Panc1 (cell line): ENCODE data around the gene MTPN. TPM values are rescaled to one million over a fixed set of nuclear protein-coding genes. Genes with fewer than 3 reads are reported as not detected.

Experiments
- ATAC-seq: fragments of 200-7000 bp; cut with Tn5 transposase; 2 replicates; pipeline ENCODE4 v1.9.1; 2020; ENCODE audit warnings: mild to moderate bottlenecking, moderate library complexity
- BruUV-seq: library from RNA; stranded (reverse); fragments of 400-500 nt; replicated peaks from 2 replicates; lab custom pipeline; 2021; lab: Mats Ljungman, UMichigan
- CTCF ChIA-PET: fragments of 300-600 bp; sonication (Branson Sonifier 250); formaldehyde crosslinking; loops from one replicate; lab custom pipeline; 2022; ENCODE audit warnings: antibody characterized with exemption; lab: Charles Lee
- POLR2A ChIA-PET: fragments of 300-600 bp; sonication (Branson Sonifier 250); formaldehyde crosslinking; loops from one replicate; lab custom pipeline; 2022; ENCODE audit warnings: antibody characterized with exemption; lab: Charles Lee
- DNase-seq: peaks from one replicate; pipeline ENCODE4 v3.0.0-alpha.2; 2010; ENCODE audit warnings: low read depth, low spot score
- H3K27ac ChIP-seq: 2 replicates; pipeline ENCODE4 v1.5.1; 2011; ENCODE audit warnings: mild to moderate bottlenecking, low read length, inconsistent platforms
- H3K27me3 ChIP-seq: fragments of 200-500 bp; sonication (Bioruptor generic); 2 replicates; pipeline ENCODE4 v1.6.0; 2014; ENCODE audit warnings: low read length, inconsistent platforms; ENCODE audit not compliant: control insufficient read depth, insufficient read depth
- H3K36me3 ChIP-seq: fragments of 200-500 bp; sonication (Bioruptor generic); 2 replicates; pipeline ENCODE4 v1.5.1; 2014; ENCODE audit warnings: inconsistent platforms, mild to moderate bottlenecking, low read length, moderate library complexity; ENCODE audit not compliant: control insufficient read depth, insufficient read depth
- H3K4me1 ChIP-seq: 2 replicates; pipeline ENCODE4 v1.5.1; 2011; ENCODE audit warnings: inconsistent platforms, mild to moderate bottlenecking, low read length, moderate library complexity; ENCODE audit not compliant: control insufficient read depth, insufficient read depth
- H3K4me3 ChIP-seq, 2 experiments: 2 replicates each; pipeline ENCODE4 v1.5.1; 2011 to 2012; ENCODE audit warnings: low read depth in 2 of 2, low read length in 2 of 2, mild to moderate bottlenecking in 2 of 2, inconsistent platforms in 1 of 2, moderate library complexity in 1 of 2
- H3K9me3 ChIP-seq: fragments of 200-500 bp; sonication (Bioruptor generic); 2 replicates; pipeline ENCODE4 v1.5.1; 2014; ENCODE audit warnings: low read depth, mild to moderate bottlenecking, inconsistent platforms, low read length, moderate library complexity; ENCODE audit not compliant: control insufficient read depth, insufficient read depth
- POLR2AphosphoS5 ChIP-seq: IDR thresholded peaks from 2 replicates; pipeline ENCODE4 v1.6.1; 2012; ENCODE audit warnings: mild to moderate bottlenecking, low read depth, low read length, moderate library complexity
- SIN3A ChIP-seq: IDR thresholded peaks from 2 replicates; pipeline ENCODE4 v1.6.1; 2012; ENCODE audit warnings: low read depth, mild to moderate bottlenecking, low read length, moderate library complexity, borderline replicate concordance; ENCODE audit not compliant: insufficient read depth
- TCF7L2 ChIP-seq: IDR thresholded peaks from 2 replicates; pipeline ENCODE4 v1.6.1; 2011; ENCODE audit warnings: mild to moderate bottlenecking, low read depth, low read length, inconsistent platforms
- in situ Hi-C: cut with HindIII; loops from 2 replicates; pipeline ENCODE4 v1.10.0; 2016; ENCODE audit warnings: low sequenced_read_pairs, low pct_unique_long_range_greater_than_20kb
- intact Hi-C: fragments of 100-400 bp; cut with micrococcal nuclease; formaldehyde crosslinking; loops from one replicate; pipeline ENCODE4 v1.10.0; 2022; ENCODE audit not compliant: unreplicated experiment
- total RNA-seq: library from RNA; stranded (reverse); gene quantifications from one replicate; pipeline ENCODE4 v1.2.1, GENCODE V29; 2021; ENCODE audit not compliant: unreplicated experiment
- TF ChIP-seq, protein P1 (sequence below), 2 experiments: IDR thresholded peaks; 2 replicates each; pipeline ENCODE4 v1.6.1; 2011 to 2012; ENCODE audit warnings: low read depth in 2 of 2, control low read depth in 1 of 2, low read length in 1 of 2, mild to moderate bottlenecking in 1 of 2, moderate library complexity in 1 of 2; ENCODE audit not compliant: insufficient read depth in 1 of 2
- TF ChIP-seq, protein P2 (sequence below): fragments of 450-650 bp; IDR thresholded peaks from 2 replicates; pipeline ENCODE4 v1.5.1; 2017; ENCODE audit warnings: mild to moderate bottlenecking

Gene MTPN
- total RNA-seq, 1 experiment from 2014 or later, result 177 TPM

DNA sequence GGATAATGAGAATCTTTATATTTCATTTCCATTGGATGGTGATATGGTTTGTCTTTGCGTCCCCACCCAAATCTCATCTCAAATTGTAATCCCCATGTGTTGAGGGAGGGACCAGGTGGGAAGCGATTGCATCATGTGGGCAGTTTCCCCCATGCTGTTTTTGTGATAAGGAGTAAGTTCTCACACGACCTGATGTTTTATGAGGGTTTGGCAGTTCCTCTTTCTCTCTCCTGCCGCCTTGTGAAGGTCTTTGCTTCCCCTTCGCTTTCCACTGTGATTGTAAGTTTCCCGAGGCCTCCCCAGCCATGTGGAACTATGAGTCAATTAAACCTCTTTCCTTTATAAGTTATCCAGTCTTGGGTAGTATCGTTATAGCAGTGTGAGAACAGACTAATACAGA lies 59.4 kb downstream of the MTPN start:
- Histone ChIP-seq H3K4me1 (no peaks in the 10 kb centered on the region), H3K9me3 (no peaks in the 10 kb centered on the region), H3K4me3 (no peak overlapping the region), H3K27ac (no peak overlapping the region), H3K36me3 (no peaks in the 10 kb centered on the region; the same call in 1 of the 2 replicates), H3K27me3 (no peaks in the 10 kb centered on the region)
- ChIA-PET CTCF (no interaction called here), POLR2A (no interaction called here)
- no peak for TF ChIP-seq POLR2AphosphoS5
- TF ChIP-seq, protein P1, sequence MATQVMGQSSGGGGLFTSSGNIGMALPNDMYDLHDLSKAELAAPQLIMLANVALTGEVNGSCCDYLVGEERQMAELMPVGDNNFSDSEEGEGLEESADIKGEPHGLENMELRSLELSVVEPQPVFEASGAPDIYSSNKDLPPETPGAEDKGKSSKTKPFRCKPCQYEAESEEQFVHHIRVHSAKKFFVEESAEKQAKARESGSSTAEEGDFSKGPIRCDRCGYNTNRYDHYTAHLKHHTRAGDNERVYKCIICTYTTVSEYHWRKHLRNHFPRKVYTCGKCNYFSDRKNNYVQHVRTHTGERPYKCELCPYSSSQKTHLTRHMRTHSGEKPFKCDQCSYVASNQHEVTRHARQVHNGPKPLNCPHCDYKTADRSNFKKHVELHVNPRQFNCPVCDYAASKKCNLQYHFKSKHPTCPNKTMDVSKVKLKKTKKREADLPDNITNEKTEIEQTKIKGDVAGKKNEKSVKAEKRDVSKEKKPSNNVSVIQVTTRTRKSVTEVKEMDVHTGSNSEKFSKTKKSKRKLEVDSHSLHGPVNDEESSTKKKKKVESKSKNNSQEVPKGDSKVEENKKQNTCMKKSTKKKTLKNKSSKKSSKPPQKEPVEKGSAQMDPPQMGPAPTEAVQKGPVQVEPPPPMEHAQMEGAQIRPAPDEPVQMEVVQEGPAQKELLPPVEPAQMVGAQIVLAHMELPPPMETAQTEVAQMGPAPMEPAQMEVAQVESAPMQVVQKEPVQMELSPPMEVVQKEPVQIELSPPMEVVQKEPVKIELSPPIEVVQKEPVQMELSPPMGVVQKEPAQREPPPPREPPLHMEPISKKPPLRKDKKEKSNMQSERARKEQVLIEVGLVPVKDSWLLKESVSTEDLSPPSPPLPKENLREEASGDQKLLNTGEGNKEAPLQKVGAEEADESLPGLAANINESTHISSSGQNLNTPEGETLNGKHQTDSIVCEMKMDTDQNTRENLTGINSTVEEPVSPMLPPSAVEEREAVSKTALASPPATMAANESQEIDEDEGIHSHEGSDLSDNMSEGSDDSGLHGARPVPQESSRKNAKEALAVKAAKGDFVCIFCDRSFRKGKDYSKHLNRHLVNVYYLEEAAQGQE (IDR thresholded peaks at IDR 0.05; ENCODE audit: insufficient read depth in 1 of 2, low read depth in 2 of 2, low read length in 1 of 2), result no peak
- no peak for TF ChIP-seq SIN3A
- TF ChIP-seq TCF7L2, result no peak
- TF ChIP-seq, protein P2, sequence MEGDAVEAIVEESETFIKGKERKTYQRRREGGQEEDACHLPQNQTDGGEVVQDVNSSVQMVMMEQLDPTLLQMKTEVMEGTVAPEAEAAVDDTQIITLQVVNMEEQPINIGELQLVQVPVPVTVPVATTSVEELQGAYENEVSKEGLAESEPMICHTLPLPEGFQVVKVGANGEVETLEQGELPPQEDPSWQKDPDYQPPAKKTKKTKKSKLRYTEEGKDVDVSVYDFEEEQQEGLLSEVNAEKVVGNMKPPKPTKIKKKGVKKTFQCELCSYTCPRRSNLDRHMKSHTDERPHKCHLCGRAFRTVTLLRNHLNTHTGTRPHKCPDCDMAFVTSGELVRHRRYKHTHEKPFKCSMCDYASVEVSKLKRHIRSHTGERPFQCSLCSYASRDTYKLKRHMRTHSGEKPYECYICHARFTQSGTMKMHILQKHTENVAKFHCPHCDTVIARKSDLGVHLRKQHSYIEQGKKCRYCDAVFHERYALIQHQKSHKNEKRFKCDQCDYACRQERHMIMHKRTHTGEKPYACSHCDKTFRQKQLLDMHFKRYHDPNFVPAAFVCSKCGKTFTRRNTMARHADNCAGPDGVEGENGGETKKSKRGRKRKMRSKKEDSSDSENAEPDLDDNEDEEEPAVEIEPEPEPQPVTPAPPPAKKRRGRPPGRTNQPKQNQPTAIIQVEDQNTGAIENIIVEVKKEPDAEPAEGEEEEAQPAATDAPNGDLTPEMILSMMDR, result no peak
- BruUV-seq, result no TSS peak
- in situ Hi-C loops, result no loop called here
- DNase-seq (no peak), ATAC-seq (no peak)
- intact Hi-C loops, result no loop called here

DNA sequence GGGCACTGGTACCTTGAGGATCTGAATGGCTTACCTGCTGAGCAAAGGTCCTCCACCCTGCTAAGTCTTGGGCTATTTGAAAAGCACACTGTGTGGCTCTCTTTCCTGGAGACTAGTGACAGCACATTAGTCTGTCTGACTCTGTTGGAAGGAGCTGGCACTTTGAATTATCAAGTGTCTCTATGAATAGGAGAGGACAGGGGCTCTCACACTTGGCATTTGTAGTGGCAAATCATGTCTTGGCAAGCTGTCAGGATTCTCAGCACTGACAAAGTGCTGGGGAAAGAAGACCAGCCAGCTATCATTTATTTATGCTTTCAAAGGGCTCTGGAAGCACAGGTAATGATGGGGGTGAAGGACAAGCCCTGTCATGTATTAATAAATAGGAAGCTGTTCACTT lies 62.8 kb downstream of the MTPN start:
- ATAC-seq, result no peak
- Histone ChIP-seq H3K4me1 (no peaks in the 10 kb centered on the region), H3K4me3 (no peak overlapping the region), H3K27ac (no peak overlapping the region), H3K36me3 (no peaks in the 10 kb centered on the region; the same call in 1 of the 2 replicates), H3K27me3 (no peaks in the 10 kb centered on the region), H3K9me3 (no peaks in the 10 kb centered on the region)
- intact Hi-C loops, result no loop called here
- CTCF ChIA-PET, result no interaction called here
- POLR2A ChIA-PET, result no interaction called here
- BruUV-seq, result no TSS peak
- TF ChIP-seq, protein P1 (IDR thresholded peaks at IDR 0.05; ENCODE audit: insufficient read depth in 1 of 2, low read depth in 2 of 2, low read length in 1 of 2), result no peak
- TF ChIP-seq SIN3A (no peak), TCF7L2 (no peak), POLR2AphosphoS5 (no peak)
- TF ChIP-seq, protein P2, result no peak
- in situ Hi-C loops, result no loop called here
- no peak for DNase-seq
